ENCODE measurements around the gene MAST4. TPM values are rescaled to one million over a fixed set of nuclear protein-coding genes. Genes with fewer than 3 reads are reported as not detected.

The MAST4 gene
- total RNA-seq, 1 experiment from 2014 or later: 0.40 TPM

DNA sequence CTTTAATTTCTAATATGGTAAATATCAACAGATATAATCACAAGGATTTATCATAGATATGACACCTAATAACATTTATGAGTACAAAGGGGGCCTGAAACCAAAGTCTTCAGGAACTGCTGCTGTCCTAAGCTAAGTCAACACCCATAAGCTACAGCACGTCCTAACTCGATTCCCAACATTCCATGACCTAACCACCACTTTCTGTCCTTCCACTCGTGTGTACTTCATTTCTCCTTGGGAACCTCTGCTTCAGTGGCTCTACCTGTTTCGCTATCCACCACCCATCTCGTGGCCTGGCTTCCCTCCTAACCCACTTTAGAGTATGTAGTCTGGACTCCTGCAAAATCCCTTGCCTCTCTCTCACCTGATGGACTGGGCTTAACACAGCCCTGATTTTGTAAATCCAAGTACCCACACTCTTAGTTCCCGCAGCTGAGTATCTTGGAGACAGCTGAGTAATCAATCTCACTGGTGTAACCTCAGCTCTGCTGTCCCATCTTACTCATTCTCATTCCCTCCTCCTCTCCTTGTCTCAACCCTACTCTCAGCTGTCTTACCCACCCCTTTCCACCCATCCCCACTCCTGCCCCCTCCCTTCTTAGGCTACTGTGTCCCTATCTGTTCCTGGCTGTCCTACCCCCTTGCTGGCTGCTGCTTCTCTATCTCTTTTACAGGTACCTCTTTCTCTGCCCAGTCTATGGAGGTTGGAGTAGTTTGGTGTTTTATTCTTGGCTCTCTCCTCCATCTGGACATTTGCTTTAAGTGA is 101.8 kb downstream of the MAST4 start:
- DNase-seq (ENCODE audit: low spot score): no peak

DNA sequence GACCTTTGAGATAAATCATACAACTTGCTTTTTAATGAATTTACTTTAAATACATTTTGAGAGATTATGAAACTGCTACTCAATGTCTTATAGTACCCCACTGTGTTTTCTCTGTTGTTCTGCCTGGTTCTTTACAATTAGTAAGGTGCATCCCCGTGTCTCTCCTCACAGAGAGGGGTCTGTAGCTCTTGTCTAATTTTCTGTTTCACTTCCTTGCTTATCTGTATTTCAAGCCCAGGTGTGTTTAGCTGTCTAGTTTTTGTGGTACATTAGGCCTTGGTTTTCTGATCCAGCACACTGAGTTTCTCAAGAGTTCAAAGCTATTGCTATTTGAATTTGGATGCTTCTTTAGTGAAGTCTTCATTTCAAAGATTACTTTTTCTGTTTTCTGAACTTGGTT is 105.1 kb downstream of the MAST4 start:
- no peak for DNase-seq (ENCODE audit: low spot score)

DNA sequence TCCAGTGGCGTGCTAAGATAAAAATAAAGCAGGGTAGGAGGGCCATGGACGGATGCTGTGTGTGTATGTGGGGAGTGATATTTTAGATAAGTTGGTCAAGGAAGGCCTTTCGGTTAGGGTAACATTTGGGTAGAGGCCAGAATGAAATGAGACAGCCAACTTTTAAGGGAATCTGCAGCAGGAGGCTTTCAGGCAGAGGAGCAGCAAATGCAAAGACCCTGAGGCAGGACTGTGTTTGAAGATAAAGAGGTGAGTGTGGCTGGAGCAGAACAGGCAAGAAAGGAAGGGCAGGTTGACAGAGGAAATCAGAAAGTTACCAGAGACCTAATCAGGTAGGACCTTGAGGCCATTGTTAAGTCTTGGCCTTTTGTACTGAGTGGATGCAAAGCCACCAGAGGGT is 106.2 kb downstream of the MAST4 start:
- DNase-seq (ENCODE audit: low spot score): no peak

GRCh38 chr5:66704790-66705425 is 108.7 kb downstream of the MAST4 start:
- no peak for DNase-seq (ENCODE audit: low spot score)

GRCh38 chr5:66708368-66708767 is 112.2 kb downstream of the MAST4 start:
- no peak for DNase-seq (ENCODE audit: low spot score)

- DNase-seq (ENCODE audit: low spot score): no peak
Observed at GRCh38 chr5:66710557-66711088, 114.4 kb downstream of the MAST4 start.

GRCh38 chr5:66713998-66714397 is 117.8 kb downstream of the MAST4 start:
- DNase-seq (ENCODE audit: low spot score): peak; percentile 16

GRCh38 chr5:66717455-66718373 is 121.5 kb downstream of the MAST4 start:
- DNase-seq (ENCODE audit: low spot score): no peak

DNA sequence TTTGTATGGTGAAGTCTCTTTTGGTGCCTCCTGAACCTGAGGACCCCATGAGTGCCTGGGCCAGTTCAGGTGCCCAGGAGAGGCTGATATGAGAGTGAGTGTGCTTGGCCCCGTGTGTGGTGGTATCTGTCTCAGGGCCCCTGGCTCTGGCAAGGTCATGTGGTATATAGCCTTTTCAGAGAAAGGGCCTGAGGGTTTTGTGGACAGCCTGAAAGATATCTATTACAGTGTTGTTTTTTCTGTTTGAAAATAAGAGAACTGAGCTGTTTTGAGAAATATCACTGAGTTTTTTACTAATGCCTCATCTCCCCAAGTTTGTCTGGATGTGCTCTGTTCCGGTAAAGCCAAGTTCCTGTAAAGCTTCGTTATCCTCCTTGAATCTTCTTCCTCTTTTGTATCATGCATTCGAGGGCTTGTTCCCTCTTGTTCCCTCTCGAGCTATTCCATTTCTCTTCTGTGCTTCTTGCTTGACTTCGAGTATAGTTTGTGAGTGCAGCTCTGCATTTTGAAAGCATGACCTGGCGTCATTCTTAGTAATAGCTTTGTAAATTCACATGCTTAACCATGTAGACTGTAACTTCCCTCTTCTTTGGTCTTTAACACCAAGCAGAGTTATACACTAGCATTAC is 122.3 kb downstream of the MAST4 start:
- no peak for DNase-seq (ENCODE audit: low spot score)

- DNase-seq (ENCODE audit: low spot score): no peak
Observed at GRCh38 chr5:66720780-66721179, 124.6 kb downstream of the MAST4 start.

GRCh38 chr5:66722686-66723085 is 126.5 kb downstream of the MAST4 start:
- DNase-seq (ENCODE audit: low spot score): no peak

DNA sequence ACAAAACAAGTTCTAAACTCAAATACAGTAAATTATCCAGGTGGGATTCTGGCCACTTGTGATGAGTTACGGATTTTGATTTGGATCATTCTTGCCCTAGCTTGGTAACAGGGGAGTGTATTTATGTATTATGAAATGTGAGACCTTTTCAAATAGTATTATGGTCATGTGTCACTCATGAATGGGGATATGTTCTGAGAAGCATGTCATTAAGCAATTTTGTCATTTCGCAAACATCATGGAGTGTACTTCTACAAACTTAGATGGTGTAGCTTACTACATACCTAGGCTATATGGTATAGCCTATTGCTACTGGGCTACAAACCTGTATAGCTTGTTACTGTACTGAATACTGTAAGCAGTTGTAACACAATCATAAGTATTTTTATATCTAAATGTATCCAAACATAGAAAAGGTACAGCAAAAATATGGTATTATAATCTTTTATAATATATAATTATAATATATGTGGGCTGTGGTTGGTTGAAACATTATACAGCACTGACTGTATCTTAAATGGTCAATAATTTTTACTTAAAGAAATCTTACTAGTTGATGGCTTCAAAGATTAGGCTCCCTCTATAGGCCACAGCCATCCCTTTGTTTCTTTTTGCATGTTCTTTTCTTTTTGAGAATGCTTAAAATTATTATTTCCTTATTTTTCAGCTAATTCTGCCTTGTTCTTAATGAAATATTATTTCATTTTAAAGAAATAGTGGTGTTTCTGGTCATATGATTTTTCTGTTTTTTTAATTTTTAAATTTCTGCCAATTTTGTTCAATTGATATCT is 128.4 kb downstream of the MAST4 start:
- no peak for DNase-seq (ENCODE audit: low spot score)

- DNase-seq (ENCODE audit: low spot score): no peak
Observed at GRCh38 chr5:66727630-66728029, 131.4 kb downstream of the MAST4 start.

DNA sequence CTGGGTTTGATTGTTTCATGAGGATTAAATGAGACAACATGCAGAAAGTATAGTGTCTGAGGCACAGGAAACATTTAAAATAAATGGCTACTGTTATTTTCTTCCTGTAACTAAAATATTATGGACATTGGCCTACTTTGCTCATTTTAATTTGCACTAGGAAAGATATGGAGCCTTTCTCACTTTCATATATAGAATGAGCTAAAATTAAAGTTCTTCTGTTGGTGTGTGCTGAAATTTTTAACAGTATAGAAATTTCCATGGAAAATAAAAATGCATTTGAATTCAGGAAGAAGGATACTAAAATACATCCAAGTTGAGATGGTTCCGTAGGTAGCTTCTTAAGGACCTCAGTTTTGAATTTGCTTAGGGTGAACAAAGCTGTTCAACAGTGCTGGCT is 131.9 kb downstream of the MAST4 start:
- no peak for DNase-seq (ENCODE audit: low spot score)

- DNase-seq (ENCODE audit: low spot score): no peak
Observed at GRCh38 chr5:66737096-66737495, 140.9 kb downstream of the MAST4 start.

- DNase-seq (ENCODE audit: low spot score): no peak
Observed at GRCh38 chr5:66738136-66738535, 141.9 kb downstream of the MAST4 start.

DNA sequence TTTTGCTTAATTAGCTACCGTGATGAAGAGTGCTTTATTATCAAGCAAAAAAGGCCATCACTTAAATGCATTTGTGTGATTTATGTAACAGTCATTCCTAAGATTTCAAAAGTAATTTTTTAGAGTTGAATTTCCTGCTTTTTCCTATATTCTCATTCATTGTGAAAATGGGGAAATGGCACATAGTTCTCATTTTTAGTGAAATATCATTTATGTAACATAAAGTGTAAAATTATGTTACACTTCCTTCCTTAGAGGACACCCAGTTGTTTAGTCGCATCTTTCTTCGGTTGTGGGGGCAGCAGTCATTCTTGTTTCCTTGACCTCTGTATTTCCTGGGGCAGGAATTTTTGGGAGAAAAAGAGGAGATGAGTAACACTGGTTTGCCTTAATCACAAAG is 142.8 kb downstream of the MAST4 start:
- DNase-seq (ENCODE audit: low spot score): no peak

DNA sequence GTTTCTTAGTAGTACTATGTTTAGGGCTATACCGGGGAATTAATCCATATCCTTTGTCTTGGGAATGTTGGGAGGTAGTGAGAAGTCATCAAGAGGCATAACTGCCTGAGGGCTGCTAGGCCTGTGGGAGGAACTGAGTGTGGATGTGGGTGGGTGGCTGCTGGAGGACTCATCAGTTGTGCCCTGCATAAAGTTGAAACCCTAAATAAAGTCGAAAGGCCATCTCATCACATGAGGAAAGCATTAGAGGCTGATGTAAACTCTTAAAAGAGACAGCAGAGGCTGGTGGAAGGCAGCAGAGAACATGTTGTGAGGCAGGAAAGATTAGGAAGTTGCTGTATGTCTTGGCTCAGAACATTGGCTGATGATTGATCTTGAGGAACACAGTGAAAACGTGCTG is 143.8 kb downstream of the MAST4 start:
- no peak for DNase-seq (ENCODE audit: low spot score)

GRCh38 chr5:66741394-66741793 is 145.2 kb downstream of the MAST4 start:
- no peak for DNase-seq (ENCODE audit: low spot score)

- peak; percentile 6 for DNase-seq (ENCODE audit: low spot score)
Observed at GRCh38 chr5:66742083-66742895, 146.1 kb downstream of the MAST4 start.
